ENCODE data around the gene TSPAN11.

- TF ChIP-seq RNF2 (IDR thresholded peaks at IDR 0.05; ENCODE audit: borderline replicate concordance, low read depth), result no peak
- TF ChIP-seq, protein P1, sequence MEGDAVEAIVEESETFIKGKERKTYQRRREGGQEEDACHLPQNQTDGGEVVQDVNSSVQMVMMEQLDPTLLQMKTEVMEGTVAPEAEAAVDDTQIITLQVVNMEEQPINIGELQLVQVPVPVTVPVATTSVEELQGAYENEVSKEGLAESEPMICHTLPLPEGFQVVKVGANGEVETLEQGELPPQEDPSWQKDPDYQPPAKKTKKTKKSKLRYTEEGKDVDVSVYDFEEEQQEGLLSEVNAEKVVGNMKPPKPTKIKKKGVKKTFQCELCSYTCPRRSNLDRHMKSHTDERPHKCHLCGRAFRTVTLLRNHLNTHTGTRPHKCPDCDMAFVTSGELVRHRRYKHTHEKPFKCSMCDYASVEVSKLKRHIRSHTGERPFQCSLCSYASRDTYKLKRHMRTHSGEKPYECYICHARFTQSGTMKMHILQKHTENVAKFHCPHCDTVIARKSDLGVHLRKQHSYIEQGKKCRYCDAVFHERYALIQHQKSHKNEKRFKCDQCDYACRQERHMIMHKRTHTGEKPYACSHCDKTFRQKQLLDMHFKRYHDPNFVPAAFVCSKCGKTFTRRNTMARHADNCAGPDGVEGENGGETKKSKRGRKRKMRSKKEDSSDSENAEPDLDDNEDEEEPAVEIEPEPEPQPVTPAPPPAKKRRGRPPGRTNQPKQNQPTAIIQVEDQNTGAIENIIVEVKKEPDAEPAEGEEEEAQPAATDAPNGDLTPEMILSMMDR (IDR thresholded peaks at IDR 0.05), result no peak
Observed at GRCh38 chr12:30928356-30929244, 2.1 kb downstream of the TSPAN11 start.

All from A549 (cell line).